T-helper 17 cell (primary cell): Measurements from ENCODE around the gene TNFRSF21. TPM values are rescaled to one million over a fixed set of nuclear protein-coding genes. Genes with fewer than 3 reads are reported as not detected.

ENCODE experiments used
- ATAC-seq: fragments of 150-1000 bp; cut with Tn5 transposase; 2 replicates; pipeline ENCODE4 v1.10.0; 2021; ENCODE audit warnings: mild to moderate bottlenecking, moderate library complexity
- DNase-seq, 3 donors: peaks; one replicate each; pipeline versions ENCODE4 v3.0.0 to v3.0.0-alpha.2; 2020 to 2021
- H3K9me3 ChIP-seq: one replicate; pipeline ENCODE4 v1.7.0; 2013; ENCODE audit warnings: low read length, mild to moderate bottlenecking; ENCODE audit not compliant: control insufficient read depth, poor library complexity, severe bottlenecking
- H3K27ac Mint-ChIP-seq: one replicate; pipeline ENCODE4 v1.8.0; 2022; ENCODE audit warnings: mild to moderate bottlenecking, moderate library complexity, mixed read lengths
- H3K27me3 Mint-ChIP-seq: one replicate; pipeline ENCODE4 v1.8.0; 2022; ENCODE audit warnings: mixed read lengths
- H3K36me3 Mint-ChIP-seq: one replicate; pipeline ENCODE4 v1.8.0; 2022; ENCODE audit warnings: low read depth, mixed read lengths
- H3K4me1 Mint-ChIP-seq: one replicate; pipeline ENCODE4 v1.8.0; 2022; ENCODE audit warnings: mild to moderate bottlenecking, mixed read lengths
- H3K4me3 Mint-ChIP-seq: one replicate; pipeline ENCODE4 v1.8.0; 2022; ENCODE audit warnings: mild to moderate bottlenecking, moderate library complexity, mixed read lengths
- total RNA-seq, 4 donors: library from RNA in 2 of 4; stranded (reverse) in 2 of 4; gene quantifications; one replicate each; pipeline ENCODE4 v1.2.3 and lab custom pipeline; 2022 to 2026

The TNFRSF21 gene
- total RNA-seq, 2 donors from 2014 or later = 0.10 to 0.47 TPM

DNA sequence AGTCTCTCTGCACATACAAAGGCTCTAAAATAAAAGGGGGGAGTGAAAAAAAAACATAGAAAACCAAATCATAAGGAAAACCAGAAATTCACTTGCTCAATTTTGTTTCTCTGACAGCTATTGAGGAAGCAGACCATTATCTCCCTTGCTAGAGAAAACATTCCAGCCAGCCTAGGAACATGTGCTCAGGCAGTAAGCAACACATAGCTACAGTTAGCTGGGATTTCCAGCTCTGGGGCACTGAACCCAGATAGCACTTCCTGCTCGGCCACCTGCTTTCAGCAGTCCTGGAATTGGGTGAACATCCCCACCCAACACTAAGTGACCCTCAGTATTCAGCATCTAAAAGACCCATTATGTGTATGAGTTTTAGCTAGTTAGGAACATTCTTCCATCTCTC lies 61.3 kb downstream of the TNFRSF21 start:
- Mint-ChIP-seq H3K27me3 (peaks cover 35% of the 10 kb centered on the region), H3K4me1 (peaks cover 2% of the 10 kb centered on the region), H3K4me3 (no peak overlapping the region), H3K27ac (no peak overlapping the region), H3K36me3 (no peaks in the 10 kb centered on the region)
- ATAC-seq (no peak), DNase-seq (no peak)
- no peaks in the 10 kb centered on the region for H3K9me3 ChIP-seq

DNA sequence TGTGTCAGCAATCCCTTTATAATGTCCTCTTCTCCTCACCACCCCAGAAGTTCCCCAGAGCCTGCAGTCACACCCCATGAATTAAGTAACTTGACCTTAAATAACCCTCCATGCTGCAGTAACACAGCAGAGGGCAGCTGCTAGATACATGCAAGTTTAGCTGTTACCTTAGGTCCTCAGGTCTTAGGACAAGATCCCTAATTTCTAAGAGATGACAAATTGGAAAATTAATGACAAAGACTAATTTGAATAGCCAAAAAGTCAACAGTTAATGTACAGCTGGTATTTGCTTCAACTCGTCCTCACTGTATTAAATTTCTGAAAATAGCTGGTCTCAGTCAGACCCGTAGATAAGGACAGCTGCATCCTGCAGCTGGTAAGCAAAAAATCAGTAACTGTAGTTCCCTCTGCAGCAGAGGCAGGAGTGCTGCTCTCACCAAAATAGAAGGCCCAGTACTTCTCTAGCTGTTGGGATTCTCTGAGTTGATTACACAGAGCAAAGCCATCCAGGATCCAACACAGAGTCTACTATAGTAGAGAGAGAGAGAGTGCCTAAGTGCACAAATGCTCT lies 62.4 kb downstream of the TNFRSF21 start:
- peaks cover 2% of the 10 kb centered on the region for H3K4me1 Mint-ChIP-seq
- H3K27me3 Mint-ChIP-seq = peaks cover 28% of the 10 kb centered on the region
- no peak overlapping the region for H3K4me3 Mint-ChIP-seq
- no peak for DNase-seq
- H3K36me3 Mint-ChIP-seq = no peaks in the 10 kb centered on the region
- no peaks in the 10 kb centered on the region for H3K9me3 ChIP-seq
- ATAC-seq = no peak
- H3K27ac Mint-ChIP-seq = no peak overlapping the region

DNA sequence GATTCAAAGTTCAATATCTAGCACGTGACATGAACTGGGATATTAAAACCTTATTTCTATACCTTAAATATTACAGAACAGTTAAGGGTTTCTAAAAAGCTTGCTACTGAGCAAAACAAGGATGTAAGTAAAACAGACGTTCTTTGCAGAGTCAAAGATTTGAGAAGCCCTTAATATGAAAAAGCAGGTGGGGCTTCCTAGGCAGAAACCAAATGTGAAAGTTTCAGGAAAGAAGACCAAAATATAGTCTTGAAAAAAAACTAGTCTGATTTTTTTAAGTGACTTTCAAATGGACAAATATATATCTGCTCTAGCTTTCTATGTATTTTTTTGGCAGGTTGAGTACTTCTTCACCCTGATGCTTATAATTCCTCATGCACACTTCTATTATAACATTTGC lies 63.2 kb downstream of the TNFRSF21 start:
- DNase-seq = no peak
- H3K9me3 ChIP-seq = no peaks in the 10 kb centered on the region
- Mint-ChIP-seq H3K27ac (no peak overlapping the region), H3K4me1 (peaks cover 2% of the 10 kb centered on the region), H3K4me3 (no peak overlapping the region), H3K27me3 (peaks cover 29% of the 10 kb centered on the region), H3K36me3 (no peaks in the 10 kb centered on the region)
- ATAC-seq = no peak

DNA sequence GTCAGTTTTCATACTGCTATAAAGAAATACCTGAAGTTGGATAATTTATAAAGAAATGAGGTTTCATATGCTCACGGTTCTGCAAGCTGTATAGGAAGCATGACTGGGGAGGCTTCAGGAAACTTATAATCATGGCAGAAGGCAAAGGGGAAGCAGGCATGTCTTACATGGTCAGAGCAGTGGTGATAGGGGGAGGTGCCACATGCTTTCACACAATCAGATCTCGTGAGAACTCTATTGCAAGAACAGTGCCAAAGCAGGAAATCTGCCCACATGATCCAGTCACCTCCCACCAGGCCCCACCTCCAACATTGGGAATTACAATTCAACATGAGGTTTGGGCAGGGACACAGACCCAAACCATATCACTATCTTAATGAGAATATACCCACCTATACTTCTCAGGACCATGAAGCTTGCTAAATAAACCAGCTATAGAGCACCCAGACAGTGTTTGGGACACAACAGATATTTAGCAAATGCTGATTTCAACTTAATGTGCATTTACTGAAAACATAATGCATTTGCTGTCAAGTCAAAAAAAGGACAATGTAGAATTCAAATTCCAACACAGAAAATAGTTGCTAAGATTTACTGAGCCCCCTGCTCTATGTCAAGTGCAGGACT lies 63.8 kb downstream of the TNFRSF21 start:
- Mint-ChIP-seq H3K27me3 (peaks cover 29% of the 10 kb centered on the region), H3K4me1 (peaks cover 2% of the 10 kb centered on the region), H3K36me3 (no peaks in the 10 kb centered on the region), H3K27ac (no peak overlapping the region), H3K4me3 (no peak overlapping the region)
- no peaks in the 10 kb centered on the region for H3K9me3 ChIP-seq
- no peak for ATAC-seq
- no peak for DNase-seq

DNA sequence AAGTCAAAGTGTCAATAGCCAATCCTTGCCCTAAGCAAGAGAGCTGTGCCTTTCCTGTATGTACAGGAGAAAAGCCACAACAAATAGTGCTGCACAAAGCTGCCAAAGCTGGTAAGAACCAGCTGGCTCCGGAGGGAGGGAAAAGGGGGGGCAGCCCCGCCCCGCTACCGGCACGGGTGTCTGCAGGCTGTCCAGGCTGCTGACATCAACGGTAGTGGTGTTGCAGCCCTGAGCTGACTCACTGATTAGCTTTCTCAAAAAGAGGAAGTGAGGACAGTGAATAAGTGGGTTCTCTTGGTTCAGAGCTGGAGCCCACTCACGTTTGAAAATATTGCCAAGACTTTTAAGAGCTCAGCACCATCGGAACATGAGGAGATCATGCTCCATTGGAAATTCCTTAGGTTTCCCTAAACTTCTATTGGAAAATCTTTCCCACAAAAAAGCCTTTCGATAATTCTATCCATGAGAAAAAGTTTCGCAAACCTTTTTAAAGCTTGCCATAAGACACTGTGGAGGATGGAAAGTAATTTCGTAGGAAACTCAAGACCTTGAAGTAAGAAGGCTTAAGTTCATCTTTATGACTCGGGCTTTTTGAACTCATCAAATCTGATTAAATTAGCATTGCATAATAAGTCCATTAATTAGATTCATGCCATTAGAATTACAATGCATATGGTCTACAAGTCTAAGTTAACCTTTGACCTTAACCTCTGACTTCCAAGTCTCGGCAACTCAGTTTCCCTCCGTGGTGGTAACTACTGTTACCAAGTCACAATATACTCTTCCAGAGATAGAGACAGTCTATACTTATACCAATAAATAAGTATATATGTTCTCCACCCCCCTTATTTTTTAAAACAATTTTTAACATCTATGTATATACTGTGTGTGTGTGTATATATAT lies 67.0 kb downstream of the TNFRSF21 start:
- peak; percentile 91 for ATAC-seq

DNA sequence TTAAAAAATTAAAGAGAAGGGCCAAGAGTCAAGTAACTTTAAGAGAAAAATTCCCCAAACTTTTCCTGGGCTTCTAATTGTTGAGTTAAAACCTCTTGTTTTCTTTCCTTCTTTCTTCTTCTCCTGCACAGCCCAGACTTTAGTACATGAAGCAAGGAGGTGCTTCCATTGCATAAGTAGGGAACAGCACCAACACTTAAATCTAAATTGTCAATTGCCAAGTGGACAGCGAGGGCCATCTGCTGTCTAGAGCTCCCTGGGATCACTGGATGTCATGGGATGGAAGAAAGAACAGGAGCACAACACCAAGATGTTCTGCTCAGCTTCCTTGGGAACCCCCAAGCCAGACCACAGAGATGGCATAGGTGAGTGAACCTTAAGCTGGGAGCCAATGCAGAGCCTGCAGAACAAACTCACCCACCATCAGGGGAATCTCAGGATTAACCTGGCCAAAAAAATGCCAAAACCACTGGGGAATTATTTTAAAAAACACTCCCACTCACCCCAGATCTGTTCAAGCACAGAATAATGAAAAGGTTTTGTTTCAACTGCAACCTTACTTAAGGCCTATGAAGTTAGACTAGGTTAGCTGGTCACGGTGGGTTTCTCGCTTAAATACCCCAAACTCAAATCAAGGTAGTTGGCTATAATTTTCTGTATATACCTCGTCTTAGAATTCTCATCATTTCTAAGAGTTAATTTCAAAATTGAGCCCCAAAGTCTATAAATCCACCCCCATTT lies 67.8 kb downstream of the TNFRSF21 start:
- H3K9me3 ChIP-seq = no peaks in the 10 kb centered on the region
- H3K27ac Mint-ChIP-seq = no peak overlapping the region
- peaks cover 9% of the 10 kb centered on the region for H3K27me3 Mint-ChIP-seq
- H3K4me3 Mint-ChIP-seq = no peak overlapping the region
- ATAC-seq = no peak
- no peaks in the 10 kb centered on the region for H3K36me3 Mint-ChIP-seq
- peaks cover 2% of the 10 kb centered on the region for H3K4me1 Mint-ChIP-seq
- DNase-seq = no peak

More for the DNA sequence above, 67.0 kb downstream of the TNFRSF21 start:
- H3K4me1 Mint-ChIP-seq = peaks cover 2% of the 10 kb centered on the region
- H3K4me3 Mint-ChIP-seq = no peak overlapping the region
- DNase-seq = peak in 2 of 3 donors; percentile 17 to 26
- H3K27ac Mint-ChIP-seq = no peak overlapping the region
- no peaks in the 10 kb centered on the region for H3K9me3 ChIP-seq
- H3K27me3 Mint-ChIP-seq = peaks cover 13% of the 10 kb centered on the region
- H3K36me3 Mint-ChIP-seq = no peaks in the 10 kb centered on the region

DNA sequence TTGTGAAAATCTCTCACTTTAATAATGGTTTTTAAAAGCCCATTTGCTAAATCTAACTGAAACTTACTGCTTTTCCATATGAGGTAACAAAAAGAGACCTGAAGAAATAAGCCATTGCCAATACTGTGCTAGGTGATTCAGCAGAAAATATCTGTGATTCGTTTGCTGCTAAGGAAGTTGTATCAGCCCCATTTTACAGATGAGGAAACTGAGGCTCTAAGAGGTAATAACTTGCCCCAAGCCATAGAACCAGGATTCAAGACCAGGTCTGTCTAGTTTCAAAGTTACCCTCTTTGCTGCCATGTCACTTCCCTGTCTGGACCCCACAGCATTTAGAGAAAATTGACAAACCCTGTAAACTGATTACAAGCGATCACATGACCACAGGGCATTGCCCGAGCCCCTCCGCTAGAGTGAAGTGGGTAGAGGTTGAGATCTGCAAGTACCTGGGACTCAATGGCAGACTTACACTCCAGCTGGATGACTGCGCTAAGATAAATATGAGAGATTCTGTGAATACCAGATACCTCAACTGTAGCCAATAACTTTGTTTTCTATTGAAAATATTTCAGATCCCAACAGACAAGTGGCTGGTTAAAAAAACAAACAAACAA lies 69.3 kb downstream of the TNFRSF21 start:
- Mint-ChIP-seq H3K36me3 (no peaks in the 10 kb centered on the region), H3K4me3 (no peak overlapping the region), H3K27me3 (peaks cover 23% of the 10 kb centered on the region), H3K4me1 (peaks cover 2% of the 10 kb centered on the region), H3K27ac (no peak overlapping the region)
- ATAC-seq (no peak), DNase-seq (no peak)
- no peaks in the 10 kb centered on the region for H3K9me3 ChIP-seq

DNA sequence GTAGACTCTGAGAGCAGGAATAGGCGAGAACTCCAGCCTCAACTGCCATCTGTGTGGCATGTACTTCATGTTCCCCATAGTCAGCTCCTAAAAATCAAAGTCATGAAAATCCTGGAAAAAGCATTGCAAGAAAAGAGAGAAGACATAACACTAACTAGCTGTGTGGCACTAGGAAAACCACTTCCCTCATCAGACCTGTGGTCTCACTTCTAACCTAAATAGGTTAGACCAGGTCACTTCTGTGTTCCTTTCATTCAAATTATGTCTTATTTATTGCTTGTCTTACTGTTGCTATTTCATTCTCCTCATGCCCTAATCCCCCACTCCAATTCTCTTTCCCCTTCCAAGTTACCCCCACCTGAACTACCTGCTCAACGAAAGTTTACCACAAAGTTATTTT lies 70.2 kb downstream of the TNFRSF21 start:
- H3K9me3 ChIP-seq = no peaks in the 10 kb centered on the region
- peaks cover 23% of the 10 kb centered on the region for H3K27me3 Mint-ChIP-seq
- H3K36me3 Mint-ChIP-seq = no peaks in the 10 kb centered on the region
- no peak for ATAC-seq
- H3K27ac Mint-ChIP-seq = no peak overlapping the region
- H3K4me1 Mint-ChIP-seq = no peaks in the 10 kb centered on the region
- DNase-seq = no peak
- no peak overlapping the region for H3K4me3 Mint-ChIP-seq

DNA sequence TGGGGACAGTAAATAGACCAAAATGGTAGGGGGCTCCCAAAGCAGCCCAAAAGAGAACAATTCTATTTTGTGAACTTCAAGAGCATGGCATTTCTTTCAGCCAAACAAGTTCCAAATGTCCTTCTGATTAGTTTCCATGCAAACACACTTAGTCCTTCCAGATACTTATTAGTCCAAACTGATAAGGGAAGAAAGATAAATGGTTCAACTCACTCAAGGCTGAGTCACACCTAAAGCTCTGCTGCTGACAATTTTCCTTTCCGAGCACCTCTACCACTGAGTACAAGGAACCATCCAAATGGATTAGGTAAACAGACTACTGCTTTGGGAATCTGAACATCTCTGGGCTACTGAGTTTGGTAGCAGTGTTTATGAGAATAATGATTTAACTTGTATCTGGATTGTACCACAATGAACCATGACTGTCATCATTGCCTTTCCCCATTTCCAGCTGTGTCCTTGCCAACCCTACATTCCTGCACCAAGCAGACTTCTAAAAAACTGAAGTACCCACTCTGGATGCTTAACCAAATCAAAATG lies 71.2 kb downstream of the TNFRSF21 start:
- H3K4me3 Mint-ChIP-seq = no peak overlapping the region
- DNase-seq (no peak), ATAC-seq (no peak)
- peaks cover 29% of the 10 kb centered on the region for H3K27me3 Mint-ChIP-seq
- H3K9me3 ChIP-seq = no peaks in the 10 kb centered on the region
- no peaks in the 10 kb centered on the region for H3K4me1 Mint-ChIP-seq
- no peak overlapping the region for H3K27ac Mint-ChIP-seq
- no peaks in the 10 kb centered on the region for H3K36me3 Mint-ChIP-seq

DNA sequence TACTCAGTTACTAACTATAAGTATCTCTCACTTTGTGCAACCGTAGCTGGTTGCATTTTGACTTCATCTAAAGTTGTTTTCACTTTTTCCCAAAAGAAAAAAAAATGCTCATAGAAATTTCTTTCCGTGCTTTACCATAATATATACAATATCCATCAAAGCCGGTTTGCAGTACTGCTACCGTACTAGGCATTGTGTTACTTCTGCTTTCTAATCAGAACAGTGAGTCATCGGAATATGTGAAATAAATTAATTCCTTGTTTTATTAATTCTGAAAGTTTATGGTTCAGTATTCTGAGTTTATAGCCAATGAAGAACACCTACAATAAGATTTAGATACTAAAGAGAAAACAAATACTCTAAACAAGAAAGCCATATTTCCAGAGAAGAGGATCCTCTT lies 72.5 kb downstream of the TNFRSF21 start:
- Mint-ChIP-seq H3K36me3 (no peaks in the 10 kb centered on the region), H3K27ac (no peak overlapping the region), H3K4me3 (no peak overlapping the region), H3K4me1 (no peaks in the 10 kb centered on the region), H3K27me3 (peaks cover 25% of the 10 kb centered on the region)
- DNase-seq (no peak), ATAC-seq (no peak)
- no peaks in the 10 kb centered on the region for H3K9me3 ChIP-seq

DNA sequence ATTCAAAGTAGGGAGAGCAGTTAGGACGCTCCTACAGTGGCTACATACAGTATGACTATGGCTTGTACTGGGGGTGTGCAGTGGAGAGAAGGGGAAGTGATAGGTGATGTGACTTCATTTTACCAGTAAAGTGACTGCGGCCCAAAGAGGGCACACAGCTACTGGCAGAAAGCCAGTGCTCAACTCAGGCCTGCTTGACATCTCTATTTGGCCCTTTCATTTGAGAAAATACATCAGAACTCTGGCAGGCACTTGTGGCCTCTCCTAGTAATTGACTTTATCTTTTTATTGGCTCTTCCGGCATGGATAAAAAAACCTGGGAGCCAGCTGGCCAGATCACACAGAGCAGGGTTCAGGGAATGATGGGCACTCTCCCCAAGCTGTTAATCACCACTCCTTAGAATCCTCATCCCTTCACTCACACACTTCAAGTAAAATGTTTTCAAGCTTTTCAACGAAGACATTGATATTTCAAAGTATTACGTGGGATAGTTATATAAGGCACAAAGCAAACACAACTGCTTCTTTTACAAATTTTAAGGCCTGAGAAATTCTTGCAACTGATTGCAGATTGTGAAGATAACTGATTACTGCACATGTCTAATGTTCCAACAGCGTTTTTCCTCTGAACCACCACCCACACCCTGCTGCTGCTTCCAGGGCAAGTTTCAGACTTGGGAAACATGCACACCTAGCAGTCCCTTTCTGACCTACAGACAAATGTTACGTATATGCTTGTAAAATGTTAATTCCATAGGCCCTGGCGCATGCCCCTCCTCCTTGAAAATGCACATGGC lies 73.5 kb downstream of the TNFRSF21 start:
- Mint-ChIP-seq H3K4me1 (no peaks in the 10 kb centered on the region), H3K36me3 (no peaks in the 10 kb centered on the region), H3K27ac (no peak overlapping the region), H3K4me3 (no peak overlapping the region), H3K27me3 (peaks cover 25% of the 10 kb centered on the region)
- DNase-seq = no peak
- no peak for ATAC-seq
- H3K9me3 ChIP-seq = no peaks in the 10 kb centered on the region

DNA sequence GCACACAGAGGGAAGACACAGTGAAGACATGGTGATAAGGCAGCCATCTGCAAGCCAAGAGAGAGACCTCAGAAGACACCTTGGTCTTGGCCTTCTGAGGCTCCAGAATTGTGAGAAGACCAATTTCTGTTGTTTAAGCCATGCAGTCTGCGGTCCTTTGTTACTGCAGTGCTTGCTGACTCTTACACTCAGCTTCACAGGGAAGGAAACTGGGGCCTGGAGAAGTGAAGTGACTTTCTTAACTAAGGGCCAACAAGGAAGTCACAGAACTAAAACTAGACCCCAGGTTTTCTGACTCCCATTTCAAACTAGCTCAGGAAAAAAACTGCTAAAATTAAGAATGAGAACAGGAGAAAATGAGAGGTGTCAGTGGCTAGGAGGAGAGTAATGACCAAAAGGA lies 74.3 kb downstream of the TNFRSF21 start:
- Mint-ChIP-seq H3K36me3 (no peaks in the 10 kb centered on the region), H3K27ac (no peak overlapping the region), H3K4me1 (no peaks in the 10 kb centered on the region), H3K27me3 (peaks cover 25% of the 10 kb centered on the region), H3K4me3 (no peak overlapping the region)
- no peaks in the 10 kb centered on the region for H3K9me3 ChIP-seq
- no peak for ATAC-seq
- no peak for DNase-seq
